SH-SY5Y (cell line): ENCODE measurements around the gene GPSM1.

ENCODE experiments used
- GATA2 ChIP-seq: IDR thresholded peaks from 2 replicates; pipeline ENCODE4 v1.6.1; 2011; ENCODE audit warnings: mild to moderate bottlenecking, low read depth, low read length
- GATA3 ChIP-seq: IDR thresholded peaks from 2 replicates; pipeline ENCODE4 v1.6.1; 2011; ENCODE audit warnings: low read depth, mild to moderate bottlenecking, low read length, moderate library complexity

GRCh38 chr9:136299116-136299515, 28.2 kb upstream of the GPSM1 start:
- TF ChIP-seq GATA3 (no peak), GATA2 (no peak)
